HAP-1 (cell line): Measurements from ENCODE around the gene ASCC2.

Experiments
- DNase-seq, 2 experiments: peaks; one replicate each; pipeline ENCODE4 v3.0.0-alpha.2; 2016 to 2020; ENCODE audit warnings: low spot score in 2 of 2
- H3K27me3 ChIP-seq: fragments of 250-450 bp; sonication (Bioruptor Pico); 2 replicates; pipeline ENCODE4 v1.5.1; 2020; ENCODE audit warnings: low read depth, mild to moderate bottlenecking, moderate library complexity
- H3K36me3 ChIP-seq: fragments of 250-450 bp; sonication (Bioruptor Pico); replicated peaks from 2 replicates; pipeline ENCODE4 v1.5.1; 2020; ENCODE audit warnings: mild to moderate bottlenecking
- H3K4me1 ChIP-seq: fragments of 250-450 bp; sonication (Bioruptor Pico); 2 replicates; pipeline ENCODE4 v1.5.1; 2020; ENCODE audit warnings: mild to moderate bottlenecking
- H3K4me3 ChIP-seq: fragments of 250-450 bp; sonication (Bioruptor Pico); 2 replicates; pipeline ENCODE4 v1.5.1; 2020; ENCODE audit warnings: mild to moderate bottlenecking, moderate library complexity
- H3K9me3 ChIP-seq: fragments of 250-450 bp; sonication (Bioruptor Pico); 2 replicates; pipeline ENCODE4 v1.5.1; 2020; ENCODE audit warnings: mild to moderate bottlenecking, moderate library complexity
- in situ Hi-C: fragments of 300-500 bp; cut with MboI; formaldehyde crosslinking; loops from 3 replicates; pipeline ENCODE4 v1.14.3; 2020; ENCODE audit warnings: low sequenced_read_pairs, inconsistent platforms, mixed read lengths

The ASCC2 gene

DNA sequence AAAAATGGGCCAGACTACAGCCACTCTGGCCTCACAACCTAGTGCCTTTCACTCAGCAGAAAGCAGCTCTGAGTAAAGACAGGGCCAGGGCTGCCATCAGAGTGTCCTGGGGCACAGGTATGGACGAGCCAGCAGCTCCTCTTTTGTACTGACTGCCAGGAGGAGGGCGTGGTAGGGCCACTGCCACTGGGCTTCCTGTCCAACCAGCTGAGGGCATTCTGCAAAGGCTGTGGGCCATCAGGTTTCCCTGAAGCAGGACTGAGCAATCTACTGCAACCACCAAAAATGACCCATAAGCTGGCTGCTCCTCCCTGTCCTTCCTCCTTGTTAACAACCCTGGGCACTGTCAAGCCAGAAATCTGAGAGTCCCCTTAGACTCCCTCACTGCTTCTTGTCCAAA, 33.1 kb downstream of the ASCC2 start:
- H3K36me3 ChIP-seq = peaks cover 79% of the 10 kb centered on the region
- no peaks in the 10 kb centered on the region for H3K4me1 ChIP-seq
- no peaks in the 10 kb centered on the region for H3K27me3 ChIP-seq
- no peak for DNase-seq
- no peaks in the 10 kb centered on the region for H3K9me3 ChIP-seq
- H3K4me3 ChIP-seq = no peak overlapping the region
- in situ Hi-C loops = no loop called here

DNA sequence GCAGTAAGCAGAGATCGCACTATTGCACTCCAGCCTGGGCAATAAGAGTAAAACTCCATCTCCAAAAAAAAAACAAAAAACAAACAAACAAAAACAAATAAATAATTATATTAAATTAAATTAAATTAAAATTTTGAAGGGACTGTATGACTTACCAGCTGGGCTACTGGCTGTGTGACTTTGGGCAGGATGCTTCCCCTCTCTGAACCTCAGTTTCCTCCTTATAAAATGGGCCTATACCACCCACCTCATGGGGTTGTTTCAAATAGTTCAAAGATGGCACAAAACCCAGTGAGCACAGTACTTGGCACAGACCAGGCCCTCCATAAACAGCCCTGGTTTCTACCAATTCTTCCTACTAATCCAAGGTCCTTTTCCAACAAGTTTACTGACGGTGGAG, 34.9 kb downstream of the ASCC2 start:
- H3K27me3 ChIP-seq = no peaks in the 10 kb centered on the region
- in situ Hi-C loops = no loop called here
- H3K9me3 ChIP-seq = no peaks in the 10 kb centered on the region
- H3K4me1 ChIP-seq = no peaks in the 10 kb centered on the region
- no peak for DNase-seq
- H3K36me3 ChIP-seq = peaks cover 88% of the 10 kb centered on the region
- H3K4me3 ChIP-seq = no peak overlapping the region

DNA sequence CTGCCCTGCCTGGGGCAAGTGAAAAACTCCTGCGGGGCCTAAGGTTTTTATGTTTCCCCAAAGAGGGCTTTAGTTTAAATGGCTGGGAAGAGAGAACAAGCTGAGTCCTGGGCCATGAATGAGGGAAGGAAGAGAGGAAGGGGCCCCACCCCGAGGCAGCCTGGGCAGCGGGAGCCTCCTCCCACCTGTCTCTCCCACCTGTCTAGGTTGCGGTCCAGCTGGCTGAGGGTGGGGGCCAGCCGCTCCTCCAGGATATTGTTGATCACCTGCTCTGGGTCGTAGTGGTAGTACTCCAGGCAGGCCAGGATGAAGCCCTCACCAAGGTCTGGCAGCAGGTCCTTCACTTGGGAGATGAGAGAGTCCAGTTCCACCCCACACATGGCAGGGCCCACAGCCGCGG, 36.3 kb downstream of the ASCC2 start:
- no peaks in the 10 kb centered on the region for H3K27me3 ChIP-seq
- no peaks in the 10 kb centered on the region for H3K4me1 ChIP-seq
- in situ Hi-C loops = no loop called here
- no peaks in the 10 kb centered on the region for H3K9me3 ChIP-seq
- no peak for DNase-seq
- peaks cover 83% of the 10 kb centered on the region for H3K36me3 ChIP-seq
- H3K4me3 ChIP-seq = no peak overlapping the region

DNA sequence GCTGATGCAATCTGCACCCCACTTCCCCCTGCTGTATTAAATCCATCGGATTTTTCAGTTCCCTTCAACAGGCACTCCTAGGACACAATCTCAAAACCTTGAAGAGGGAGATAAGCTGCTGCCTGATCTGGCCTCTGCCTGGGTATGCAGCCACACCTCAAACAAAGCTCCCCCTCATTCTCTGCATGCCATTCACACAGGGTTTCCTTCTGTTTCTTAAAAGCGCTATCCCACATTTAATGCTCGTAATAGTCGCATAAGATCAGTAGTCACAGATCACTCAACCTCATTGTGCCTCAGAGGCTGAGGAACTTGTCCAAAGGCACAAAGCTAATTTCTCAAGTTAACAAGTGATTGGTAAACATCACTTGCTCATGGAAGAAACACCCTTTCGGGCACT, 36.9 kb downstream of the ASCC2 start:
- DNase-seq = no peak
- no peaks in the 10 kb centered on the region for H3K4me1 ChIP-seq
- peaks cover 79% of the 10 kb centered on the region for H3K36me3 ChIP-seq
- in situ Hi-C loops = no loop called here
- H3K4me3 ChIP-seq = no peak overlapping the region
- H3K27me3 ChIP-seq = no peaks in the 10 kb centered on the region
- no peaks in the 10 kb centered on the region for H3K9me3 ChIP-seq

DNA sequence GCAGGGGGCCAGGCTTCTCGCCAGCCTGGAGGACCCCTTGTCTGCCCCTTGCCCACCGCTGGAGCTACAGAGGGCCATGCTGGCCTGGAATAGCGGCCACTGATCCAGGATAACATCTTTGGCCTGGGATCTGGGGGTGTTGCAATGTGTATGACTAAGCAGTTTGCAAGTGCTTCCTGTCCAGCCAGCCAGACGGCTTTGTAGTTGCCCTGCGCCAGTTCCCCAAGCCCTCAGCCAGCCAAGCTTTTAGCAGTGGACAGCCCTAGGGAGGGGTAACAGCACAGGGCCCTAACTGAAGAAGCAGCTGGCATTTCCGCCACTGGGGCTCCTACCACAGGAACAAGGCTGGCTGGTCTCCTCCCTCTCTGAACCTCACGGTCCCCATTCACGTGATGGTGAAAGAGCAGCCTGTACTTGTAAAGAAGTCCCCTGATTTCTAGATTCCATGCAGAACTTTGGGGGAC, 38.8 kb downstream of the ASCC2 start:
- no peak for DNase-seq
- Histone ChIP-seq H3K4me3 (no peak overlapping the region), H3K36me3 (peaks cover 60% of the 10 kb centered on the region), H3K9me3 (no peaks in the 10 kb centered on the region), H3K27me3 (no peaks in the 10 kb centered on the region), H3K4me1 (no peaks in the 10 kb centered on the region)
- in situ Hi-C loops = no loop called here

DNA sequence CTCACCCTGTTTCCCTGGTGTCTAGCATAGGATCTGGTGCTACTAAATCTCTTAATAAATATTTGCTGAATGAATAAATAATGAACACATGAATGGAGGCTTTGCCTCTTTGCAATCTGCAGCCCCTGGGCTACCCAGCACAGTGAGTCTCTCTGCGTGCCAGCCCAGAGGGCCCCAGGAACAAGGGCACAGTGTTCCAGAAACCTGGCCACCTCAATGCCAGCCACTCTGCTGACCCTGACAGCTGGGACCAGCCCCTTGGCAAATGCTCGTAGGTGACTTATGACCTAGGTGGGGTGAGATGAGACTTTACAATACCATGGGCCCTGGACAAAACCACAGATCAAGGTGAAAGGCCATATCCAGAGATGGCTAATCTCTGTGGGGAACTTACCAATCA, 39.3 kb downstream of the ASCC2 start:
- Histone ChIP-seq H3K36me3 (peaks cover 55% of the 10 kb centered on the region), H3K4me1 (no peaks in the 10 kb centered on the region), H3K27me3 (no peaks in the 10 kb centered on the region), H3K9me3 (no peaks in the 10 kb centered on the region), H3K4me3 (no peak overlapping the region)
- in situ Hi-C loops = no loop called here
- DNase-seq = no peak

DNA sequence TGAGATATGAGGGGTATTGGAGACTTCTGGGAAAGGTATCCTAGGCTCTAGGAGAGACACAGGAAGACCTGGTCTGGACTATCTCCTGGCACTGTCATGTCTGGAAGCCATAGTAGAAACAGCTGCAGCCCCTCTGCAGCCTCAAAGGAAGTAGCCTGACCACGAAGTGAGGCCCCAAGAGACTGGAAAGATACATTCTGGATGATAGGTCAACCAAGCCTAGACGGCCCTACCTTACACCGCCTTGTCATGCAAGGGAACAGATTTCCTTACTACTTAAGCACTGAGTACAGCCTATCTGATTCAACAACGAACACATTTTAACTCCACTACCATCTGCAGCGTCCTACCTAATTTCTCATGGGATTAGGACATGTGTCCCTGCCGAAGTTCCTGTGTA, 39.8 kb downstream of the ASCC2 start:
- Histone ChIP-seq H3K9me3 (no peaks in the 10 kb centered on the region), H3K4me1 (no peaks in the 10 kb centered on the region), H3K27me3 (no peaks in the 10 kb centered on the region), H3K4me3 (no peak overlapping the region), H3K36me3 (peaks cover 52% of the 10 kb centered on the region)
- in situ Hi-C loops = no loop called here
- DNase-seq = no peak

DNA sequence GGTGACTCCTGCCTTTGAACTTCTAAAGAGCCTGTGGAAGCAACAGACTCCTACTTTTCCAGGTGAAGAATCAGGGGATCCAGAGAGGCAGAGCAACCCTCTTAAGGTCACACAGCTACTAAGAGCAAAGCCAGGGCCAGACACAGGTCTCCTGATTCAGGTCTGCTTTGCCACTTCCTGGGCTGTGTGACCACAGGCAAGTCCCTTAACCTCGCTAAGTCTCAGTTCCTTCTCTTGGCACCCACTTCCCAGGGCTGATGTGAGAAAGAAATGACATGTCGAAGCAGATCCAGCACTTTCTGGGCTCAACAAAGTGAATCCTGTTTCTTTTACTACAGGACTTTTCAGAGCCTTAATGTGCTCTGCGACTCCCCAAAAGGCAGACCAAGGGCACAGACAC, 40.7 kb downstream of the ASCC2 start:
- in situ Hi-C loops = no loop called here
- Histone ChIP-seq H3K36me3 (peaks cover 53% of the 10 kb centered on the region), H3K4me3 (no peak overlapping the region), H3K27me3 (no peaks in the 10 kb centered on the region), H3K4me1 (no peaks in the 10 kb centered on the region), H3K9me3 (no peaks in the 10 kb centered on the region)
- DNase-seq = no peak

DNA sequence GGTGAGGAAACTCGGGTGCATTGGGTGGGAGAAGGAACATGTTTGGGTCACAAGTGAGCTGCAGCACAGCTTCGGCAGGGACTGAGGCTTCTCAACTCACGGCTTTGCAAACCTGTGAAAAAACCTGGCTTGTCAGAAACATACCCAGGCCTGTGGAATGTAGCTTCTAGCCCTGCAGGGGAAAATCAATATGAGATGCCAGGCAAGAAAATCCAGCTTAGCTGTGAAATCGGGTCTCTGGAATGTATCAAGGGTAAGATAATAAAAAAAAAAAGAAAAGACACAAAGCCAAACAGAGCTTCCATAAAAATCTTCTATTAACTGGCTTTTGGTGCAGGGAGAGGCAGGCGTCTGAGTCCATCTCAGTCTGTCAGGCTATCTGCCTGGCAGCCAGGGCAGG, 42.4 kb downstream of the ASCC2 start:
- no peak for DNase-seq
- no peaks in the 10 kb centered on the region for H3K4me1 ChIP-seq
- H3K4me3 ChIP-seq = no peak overlapping the region
- in situ Hi-C loops = no loop called here
- no peaks in the 10 kb centered on the region for H3K27me3 ChIP-seq
- peaks cover 58% of the 10 kb centered on the region for H3K36me3 ChIP-seq
- H3K9me3 ChIP-seq = no peaks in the 10 kb centered on the region

DNA sequence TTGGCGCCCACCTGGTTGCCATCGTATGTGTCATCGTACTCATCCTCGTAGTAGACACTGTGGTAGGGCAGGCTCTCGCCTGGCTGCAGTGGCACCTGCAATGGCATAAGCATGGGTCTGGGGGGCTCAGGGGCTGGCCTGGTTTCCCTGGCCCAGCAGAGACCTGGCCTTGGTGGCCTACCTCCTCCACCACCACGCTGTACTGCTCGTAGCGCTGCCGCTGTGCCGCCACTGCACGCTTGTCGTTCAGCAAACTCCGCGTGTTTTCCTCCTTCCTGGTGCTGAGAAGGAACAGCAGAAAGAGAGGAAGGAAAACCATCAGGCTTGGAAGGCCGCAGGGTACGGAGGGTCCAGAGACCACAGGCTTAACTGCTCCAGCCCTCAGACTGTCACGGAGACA, 44.7 kb downstream of the ASCC2 start:
- Histone ChIP-seq H3K9me3 (no peaks in the 10 kb centered on the region), H3K27me3 (no peaks in the 10 kb centered on the region), H3K4me1 (no peaks in the 10 kb centered on the region), H3K36me3 (peaks cover 59% of the 10 kb centered on the region), H3K4me3 (no peak overlapping the region)
- in situ Hi-C loops = no loop called here
- DNase-seq = no peak

DNA sequence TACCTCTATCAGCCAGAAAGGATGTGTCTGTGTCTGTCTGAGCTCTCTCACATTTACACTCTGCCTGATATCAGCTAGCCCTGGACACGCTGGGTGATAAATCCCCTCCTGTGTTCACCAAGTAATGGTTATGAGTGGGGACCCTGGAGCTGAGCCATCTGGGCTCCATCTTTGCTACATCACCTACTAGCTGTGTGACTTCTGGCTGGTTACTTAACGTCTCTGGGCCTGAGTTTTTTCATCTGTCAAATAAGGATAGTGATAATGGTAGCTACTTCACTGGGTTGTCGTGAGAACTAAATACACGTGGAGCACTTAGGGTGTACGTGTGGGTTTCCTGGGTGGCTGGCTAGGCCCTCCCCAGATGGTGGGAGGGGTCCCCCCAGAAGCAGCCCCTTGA, 48.0 kb downstream of the ASCC2 start:
- in situ Hi-C loops = no loop called here
- DNase-seq = no peak
- peaks cover 55% of the 10 kb centered on the region for H3K36me3 ChIP-seq

DNA sequence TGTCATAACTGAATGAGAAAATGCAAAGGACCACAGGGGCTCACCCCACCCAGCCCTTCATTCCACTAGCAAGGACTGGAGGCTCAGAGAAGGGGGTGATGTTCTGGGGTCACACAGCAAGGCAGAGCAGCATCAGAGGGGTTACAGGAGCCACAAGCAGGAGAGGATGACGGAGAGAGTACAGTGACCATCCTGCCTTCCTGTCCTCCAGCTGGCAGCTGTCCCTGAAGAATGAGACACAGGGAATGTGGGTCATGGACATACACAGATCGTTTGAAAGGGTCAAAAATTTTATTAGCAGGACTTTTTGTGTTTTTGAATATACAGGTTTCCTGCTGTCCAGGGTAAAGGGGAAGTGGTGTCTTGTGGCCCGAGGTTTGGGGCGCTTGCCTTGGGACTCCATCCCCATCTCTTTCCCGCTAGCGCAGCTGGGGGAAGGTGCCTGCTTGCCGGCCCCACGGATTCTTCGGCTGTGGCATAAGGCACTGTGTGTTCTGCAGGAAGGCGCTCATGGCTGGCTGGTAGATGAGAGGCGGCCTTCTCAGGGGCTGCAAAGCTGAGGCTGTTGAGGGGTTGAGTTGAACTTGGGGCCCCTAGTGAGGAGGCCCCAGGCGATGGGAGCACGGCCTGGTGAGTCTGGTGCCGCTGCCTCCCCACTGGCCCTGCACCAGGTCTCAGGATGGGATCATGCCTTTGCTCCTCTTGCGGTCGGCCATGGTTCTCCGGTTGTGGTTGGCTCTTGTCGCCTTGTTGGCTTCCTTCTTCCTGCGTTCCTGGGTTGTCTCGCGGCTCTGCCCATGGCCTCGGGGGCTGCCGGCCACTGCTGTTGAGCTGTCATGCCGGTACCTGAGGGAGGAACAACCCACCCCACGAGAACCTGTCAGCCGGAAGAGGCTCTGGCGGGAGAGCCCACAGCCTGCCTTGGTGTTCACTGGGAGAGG, 49.5 kb downstream of the ASCC2 start:
- in situ Hi-C loops = no loop called here
- peaks cover 55% of the 10 kb centered on the region for H3K36me3 ChIP-seq

More for the DNA sequence above, 48.0 kb downstream of the ASCC2 start:
- no peaks in the 10 kb centered on the region for H3K27me3 ChIP-seq
- H3K4me1 ChIP-seq = no peaks in the 10 kb centered on the region
- H3K9me3 ChIP-seq = no peaks in the 10 kb centered on the region
- no peak overlapping the region for H3K4me3 ChIP-seq

DNA sequence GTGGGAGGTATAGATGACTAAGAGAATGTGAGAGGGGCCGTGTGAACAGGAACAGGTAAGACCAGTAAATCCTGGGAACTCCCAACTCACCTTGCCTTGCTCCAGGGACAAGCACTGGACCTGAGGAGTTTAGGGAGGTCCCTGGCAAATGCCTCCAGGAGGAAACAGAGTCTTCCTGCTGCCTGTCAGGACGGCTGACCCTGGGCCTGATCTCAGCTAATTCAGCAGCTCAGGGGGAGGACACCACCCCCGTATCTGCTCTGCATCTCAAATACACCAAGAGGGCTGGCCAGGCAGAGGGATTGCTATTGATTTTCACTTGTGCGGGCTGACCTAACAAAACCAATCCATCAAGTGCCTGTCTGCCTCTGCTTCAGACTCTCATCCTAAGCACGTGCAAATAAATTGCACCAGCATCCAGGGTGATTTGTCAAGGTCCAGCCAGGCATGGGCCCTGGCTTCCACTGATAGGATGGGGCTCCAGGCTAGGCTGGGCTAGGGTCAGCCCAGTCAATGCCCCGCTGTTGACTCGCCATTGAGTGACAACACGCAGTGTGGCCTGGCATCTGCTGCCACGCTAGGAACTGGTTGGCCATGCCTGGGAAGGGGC, 50.6 kb downstream of the ASCC2 start:
- Histone ChIP-seq H3K36me3 (peaks cover 46% of the 10 kb centered on the region), H3K9me3 (no peaks in the 10 kb centered on the region), H3K27me3 (no peaks in the 10 kb centered on the region), H3K4me3 (no peak overlapping the region), H3K4me1 (no peaks in the 10 kb centered on the region)
- DNase-seq = no peak
- in situ Hi-C loops = no loop called here

More for the DNA sequence above, 49.5 kb downstream of the ASCC2 start:
- Histone ChIP-seq H3K4me1 (no peaks in the 10 kb centered on the region), H3K27me3 (no peaks in the 10 kb centered on the region), H3K9me3 (no peaks in the 10 kb centered on the region), H3K4me3 (no peak overlapping the region)
- DNase-seq = no peak

DNA sequence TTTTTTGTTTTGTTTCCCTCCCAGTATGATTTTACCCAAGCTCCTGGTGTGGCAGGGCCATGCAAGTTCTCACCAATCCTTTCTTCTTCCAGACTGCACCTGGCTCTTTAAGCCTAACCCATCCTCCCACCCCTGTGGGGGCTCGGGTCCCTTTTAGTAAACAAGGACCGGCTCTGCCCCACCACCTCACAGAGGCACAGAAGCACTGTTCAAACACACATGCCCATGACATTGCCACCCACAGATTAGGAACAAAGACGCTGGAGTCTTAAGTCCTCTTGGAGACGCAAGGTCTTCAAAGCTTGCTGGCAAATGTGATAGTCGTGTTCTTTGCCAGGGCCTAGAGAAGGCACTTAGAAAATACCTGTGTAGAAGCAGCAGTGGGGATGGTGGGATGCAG, 52.0 kb downstream of the ASCC2 start:
- Histone ChIP-seq H3K27me3 (no peaks in the 10 kb centered on the region), H3K9me3 (no peaks in the 10 kb centered on the region)
- in situ Hi-C loops = no loop called here

More for the DNA sequence above, 52.0 kb downstream of the ASCC2 start:
- no peak overlapping the region for H3K4me3 ChIP-seq
- peaks cover 31% of the 10 kb centered on the region for H3K36me3 ChIP-seq
- DNase-seq = no peak
- H3K4me1 ChIP-seq = peaks cover 1% of the 10 kb centered on the region
